Naive thymus-derived CD8-positive, alpha-beta T cell (primary cell): ENCODE data around the gene TEX26. TPM values are rescaled to one million over a fixed set of nuclear protein-coding genes. Genes with fewer than 3 reads are reported as not detected.
A peak's percentile ranks its signal among the peaks of the same experiment; 100 is the strongest.

Source experiments
- ATAC-seq, 2 donors: fragments of 150-1000 bp; cut with Tn5 transposase in 1 of 2; sonication (Bioruptor Pico), chemical (Tn5 transposase) in 1 of 2; 1 replicate in 1 of 2; 2 replicates in 1 of 2; pipeline ENCODE4 v1.10.0; 2021; ENCODE audit warnings: mild to moderate bottlenecking in 2 of 2, moderate library complexity in 2 of 2
- POLR2A ChIA-PET: fragments of 350-600 bp; sonication (Branson Sonifier 250); formaldehyde crosslinking; loops from one replicate; lab custom pipeline; 2021; ENCODE audit warnings: antibody characterized with exemption; lab: Charles Lee
- DNase-seq, 10 donors: peaks; one replicate each; pipeline versions ENCODE4 v3.0.0 to v3.0.0-alpha.2; 2020 to 2022
- H3K27ac Mint-ChIP-seq, 10 donors: one replicate each; pipeline ENCODE4 v1.8.0; 2020 to 2022; ENCODE audit warnings: mild to moderate bottlenecking in 10 of 10, mixed read lengths in 10 of 10, moderate library complexity in 4 of 10, inconsistent platforms in 1 of 10
- H3K27me3 Mint-ChIP-seq, 5 donors: one replicate each; pipeline ENCODE4 v1.8.0; 2021 to 2022; ENCODE audit warnings: mixed read lengths in 5 of 5
- H3K36me3 Mint-ChIP-seq, 3 donors: one replicate each; pipeline ENCODE4 v1.8.0; 2020 to 2022; ENCODE audit warnings: mixed read lengths in 3 of 3, mild to moderate bottlenecking in 2 of 3, inconsistent platforms in 1 of 3
- H3K4me1 Mint-ChIP-seq, 4 donors: one replicate each; pipeline ENCODE4 v1.8.0; 2021 to 2022; ENCODE audit warnings: mixed read lengths in 4 of 4
- H3K4me3 Mint-ChIP-seq, 10 donors: one replicate each; pipeline ENCODE4 v1.8.0; 2020 to 2022; ENCODE audit warnings: mild to moderate bottlenecking in 10 of 10, mixed read lengths in 10 of 10, moderate library complexity in 6 of 10, inconsistent platforms in 1 of 10
- H3K9me3 Mint-ChIP-seq, 9 donors: one replicate each; pipeline ENCODE4 v1.8.0; 2020 to 2022; ENCODE audit warnings: mixed read lengths in 9 of 9, mild to moderate bottlenecking in 3 of 9, inconsistent platforms in 1 of 9, moderate library complexity in 1 of 9
- polyA plus RNA-seq, 3 donors: library from polyadenylated mRNA; unstranded; fragments of 300-500 nt; fragmentation: Illumina TruSeq; gene quantifications; one replicate each; pipeline ENCODE4 v1.2.3, GENCODE V29; 2021
- total RNA-seq, 8 experiments: library from RNA in 2 of 8; stranded (reverse) in 2 of 8; gene quantifications; one replicate each; pipeline ENCODE4 v1.2.3 and lab custom pipeline; 2021 to 2026

TEX26 gene
- total and polyA plus RNA-seq, 5 experiments from 2014 or later, result not detected

GRCh38 chr13:30965380-30965779 lies 32.9 kb downstream of the TEX26 start:
- H3K36me3 Mint-ChIP-seq, result peaks cover 0 to 8% (median 1%) of the 10 kb centered on the region in 3 donors
- no peaks in the 10 kb centered on the region for H3K4me1 Mint-ChIP-seq
- ATAC-seq, result no peak
- POLR2A ChIA-PET, result no interaction called here
- no peak overlapping the region for H3K27ac Mint-ChIP-seq
- no peak overlapping the region for H3K4me3 Mint-ChIP-seq
- peaks cover 29 to 66% (median 37%) of the 10 kb centered on the region in 5 donors for H3K27me3 Mint-ChIP-seq
- H3K9me3 Mint-ChIP-seq, result peaks cover 0 to 13% (median 8%) of the 10 kb centered on the region in 9 donors
- no peak for DNase-seq

DNA sequence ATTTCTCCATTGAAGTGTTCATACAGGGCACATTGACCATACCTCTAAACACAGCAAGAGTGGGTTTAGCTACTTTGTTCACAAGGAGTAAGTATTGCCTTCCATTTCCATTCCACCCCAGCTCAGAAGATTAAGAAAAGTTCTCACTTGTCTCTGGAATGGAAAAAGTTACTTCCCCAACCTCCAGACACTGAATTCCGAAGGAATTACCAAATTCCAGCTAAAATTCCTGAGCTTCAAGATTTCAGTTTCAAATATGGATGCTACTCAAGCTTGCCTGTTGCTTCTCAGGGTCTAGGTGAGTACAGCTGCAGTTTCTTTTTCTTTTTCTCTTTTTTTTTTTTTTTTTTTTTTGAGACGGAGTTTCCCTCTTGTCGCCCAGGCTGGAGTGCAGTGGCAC lies 33.6 kb downstream of the TEX26 start:
- H3K27ac Mint-ChIP-seq, result no peak overlapping the region
- peaks cover 0 to 4% (median 1%) of the 10 kb centered on the region in 3 donors for H3K36me3 Mint-ChIP-seq
- DNase-seq (no peak), ATAC-seq (no peak)
- H3K4me3 Mint-ChIP-seq, result no peak overlapping the region
- peaks cover 29 to 71% (median 37%) of the 10 kb centered on the region in 5 donors for H3K27me3 Mint-ChIP-seq
- H3K4me1 Mint-ChIP-seq, result no peaks in the 10 kb centered on the region
- POLR2A ChIA-PET, result no interaction called here
- peaks cover 0 to 10% (median 5%) of the 10 kb centered on the region in 9 donors for H3K9me3 Mint-ChIP-seq

DNA sequence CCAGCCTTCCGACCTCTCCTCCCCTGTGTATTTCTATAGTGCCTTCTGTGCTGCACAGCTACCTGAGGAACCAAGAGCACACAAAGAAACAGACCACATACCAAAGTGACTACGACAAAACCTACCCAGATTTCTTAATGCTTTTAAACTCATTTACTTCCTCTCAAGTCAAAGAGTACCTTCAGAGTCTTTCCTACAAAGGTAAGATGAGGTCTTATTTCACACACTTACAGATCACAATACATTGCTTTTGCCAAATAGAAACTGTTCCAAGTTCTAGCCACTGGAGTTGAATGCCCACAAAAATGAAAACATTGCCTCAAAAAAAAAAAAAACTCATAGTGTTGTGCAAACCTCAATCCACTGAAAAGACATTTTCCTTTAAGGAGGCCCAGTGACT lies 36.4 kb downstream of the TEX26 start:
- Mint-ChIP-seq H3K4me3 (no peak overlapping the region), H3K27me3 (peaks cover 23 to 58% (median 25%) of the 10 kb centered on the region in 5 donors), H3K36me3 (no peaks in the 10 kb centered on the region), H3K9me3 (peaks cover 0 to 2% (median 0%) of the 10 kb centered on the region in 9 donors), H3K27ac (no peak overlapping the region), H3K4me1 (no peaks in the 10 kb centered on the region)
- ATAC-seq (no peak), DNase-seq (no peak)
- POLR2A ChIA-PET, result no interaction called here

- no peaks in the 10 kb centered on the region for H3K9me3 Mint-ChIP-seq
- ATAC-seq, result no peak
- no peaks in the 10 kb centered on the region for H3K4me1 Mint-ChIP-seq
- H3K27ac Mint-ChIP-seq, result no peak overlapping the region
- POLR2A ChIA-PET, result no interaction called here
- DNase-seq, result no peak
- H3K36me3 Mint-ChIP-seq, result no peaks in the 10 kb centered on the region
- no peak overlapping the region for H3K4me3 Mint-ChIP-seq
- peaks cover 15 to 61% (median 29%) of the 10 kb centered on the region in 5 donors for H3K27me3 Mint-ChIP-seq
Observed at GRCh38 chr13:30971575-30971974, 39.1 kb downstream of the TEX26 start.

GRCh38 chr13:30972888-30973377 lies 40.5 kb downstream of the TEX26 start:
- no peak for DNase-seq
- no peak for ATAC-seq
- no peak overlapping the region for H3K27ac Mint-ChIP-seq
- peaks cover 10 to 52% (median 24%) of the 10 kb centered on the region in 5 donors for H3K27me3 Mint-ChIP-seq
- H3K9me3 Mint-ChIP-seq, result no peaks in the 10 kb centered on the region
- no peaks in the 10 kb centered on the region for H3K36me3 Mint-ChIP-seq
- H3K4me1 Mint-ChIP-seq, result no peaks in the 10 kb centered on the region
- POLR2A ChIA-PET, result no interaction called here
- no peak overlapping the region for H3K4me3 Mint-ChIP-seq

GRCh38 chr13:30974350-30974749 lies 41.9 kb downstream of the TEX26 start:
- DNase-seq (no peak), ATAC-seq (no peak)
- no peaks in the 10 kb centered on the region for H3K36me3 Mint-ChIP-seq
- H3K27ac Mint-ChIP-seq, result no peak overlapping the region
- H3K4me3 Mint-ChIP-seq, result no peak overlapping the region
- POLR2A ChIA-PET, result no interaction called here
- H3K27me3 Mint-ChIP-seq, result peaks cover 9 to 44% (median 21%) of the 10 kb centered on the region in 5 donors
- H3K9me3 Mint-ChIP-seq, result no peaks in the 10 kb centered on the region
- no peaks in the 10 kb centered on the region for H3K4me1 Mint-ChIP-seq

DNA sequence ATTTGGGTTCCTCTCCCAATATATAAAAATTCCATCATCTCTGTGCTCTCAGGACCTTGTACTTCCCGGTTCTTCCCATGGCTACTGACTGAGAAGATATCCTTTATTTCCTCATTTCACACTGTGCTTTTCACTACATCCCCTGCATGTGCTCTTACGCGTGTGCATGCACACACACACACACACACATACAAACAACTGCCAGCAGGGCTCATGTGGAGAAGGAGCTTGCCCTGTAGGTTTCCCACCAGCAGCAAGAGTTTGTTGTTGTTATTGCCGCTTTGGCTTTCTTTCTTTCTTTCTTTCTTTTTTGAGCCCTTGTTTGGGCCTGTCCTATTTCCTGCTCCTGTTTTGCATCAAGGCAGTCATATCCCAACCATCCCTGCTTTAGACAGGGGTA lies 43.6 kb downstream of the TEX26 start:
- H3K4me1 Mint-ChIP-seq, result no peaks in the 10 kb centered on the region
- POLR2A ChIA-PET, result no interaction called here

DNA sequence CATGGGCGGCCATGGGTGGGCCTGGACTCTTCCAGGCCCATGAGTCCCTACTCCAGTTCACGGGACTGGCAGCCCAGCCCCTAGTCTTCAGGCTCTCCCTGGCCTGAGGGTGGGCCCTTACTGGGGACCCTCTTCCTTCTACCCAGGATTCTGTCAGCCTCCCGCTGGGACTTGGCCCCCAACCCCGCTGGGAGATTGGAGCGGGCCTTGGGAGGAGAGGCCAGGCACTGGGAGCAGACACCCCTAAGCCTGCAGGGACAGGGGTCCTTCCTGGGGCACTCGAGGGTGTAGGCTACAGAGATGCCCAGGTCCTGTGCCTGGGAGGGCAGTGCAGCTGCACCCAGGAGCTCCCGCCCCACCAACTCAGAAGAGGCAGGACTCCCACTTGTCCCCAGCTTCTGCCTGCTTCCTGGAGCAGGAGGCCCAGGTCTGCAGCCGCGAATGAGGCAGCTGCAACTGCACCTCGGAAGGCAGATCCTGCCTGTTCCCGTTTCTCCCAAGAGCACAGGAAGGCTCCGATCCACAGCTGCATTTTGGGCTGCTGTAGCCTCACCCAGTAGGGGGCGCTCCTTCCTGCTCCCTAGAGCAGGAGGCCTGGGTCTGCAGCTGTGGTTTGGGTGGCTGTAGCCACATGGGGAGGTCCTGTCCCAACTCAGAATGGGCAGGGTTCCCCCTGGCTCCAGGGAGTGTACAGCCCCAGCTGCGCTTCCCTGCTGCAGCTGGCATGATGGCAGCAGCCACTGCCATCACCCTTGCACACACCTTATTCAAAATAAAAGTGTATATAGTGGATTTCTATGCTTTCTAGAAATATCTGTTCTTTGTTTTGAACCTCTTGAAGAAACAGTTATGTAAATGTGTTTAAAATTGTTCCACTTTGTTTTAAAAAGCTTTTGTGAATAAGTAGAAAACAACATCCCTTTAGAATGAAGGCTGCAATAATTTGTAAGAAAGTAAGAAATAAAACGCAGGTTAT lies 46.8 kb downstream of the TEX26 start:
- Mint-ChIP-seq H3K36me3 (no peaks in the 10 kb centered on the region), H3K4me1 (no peaks in the 10 kb centered on the region), H3K9me3 (no peaks in the 10 kb centered on the region), H3K4me3 (no peak overlapping the region), H3K27me3 (peaks cover 9 to 22% (median 12%) of the 10 kb centered on the region in 5 donors), H3K27ac (no peak overlapping the region)
- POLR2A ChIA-PET, result no interaction called here
- DNase-seq (peak in 3 of 10 donors; percentile 5 to 60 (median 21)), ATAC-seq (no peak)

More for the DNA sequence above, 43.6 kb downstream of the TEX26 start:
- Mint-ChIP-seq H3K27me3 (peaks cover 6 to 29% (median 18%) of the 10 kb centered on the region in 5 donors), H3K36me3 (no peaks in the 10 kb centered on the region), H3K4me3 (no peak overlapping the region), H3K9me3 (no peaks in the 10 kb centered on the region), H3K27ac (peak overlapping the region in 1 of 10 donors; percentile 61)
- ATAC-seq (no peak), DNase-seq (no peak)

- H3K27ac Mint-ChIP-seq, result no peak overlapping the region
- H3K27me3 Mint-ChIP-seq, result peaks cover 2 to 13% (median 8%) of the 10 kb centered on the region in 5 donors
- H3K4me3 Mint-ChIP-seq, result no peak overlapping the region
- no peaks in the 10 kb centered on the region for H3K36me3 Mint-ChIP-seq
- H3K4me1 Mint-ChIP-seq, result no peaks in the 10 kb centered on the region
- DNase-seq (no peak), ATAC-seq (no peak)
- H3K9me3 Mint-ChIP-seq, result no peaks in the 10 kb centered on the region
- POLR2A ChIA-PET, result no interaction called here
Observed at GRCh38 chr13:30982506-30982905, 50.0 kb downstream of the TEX26 start.

DNA sequence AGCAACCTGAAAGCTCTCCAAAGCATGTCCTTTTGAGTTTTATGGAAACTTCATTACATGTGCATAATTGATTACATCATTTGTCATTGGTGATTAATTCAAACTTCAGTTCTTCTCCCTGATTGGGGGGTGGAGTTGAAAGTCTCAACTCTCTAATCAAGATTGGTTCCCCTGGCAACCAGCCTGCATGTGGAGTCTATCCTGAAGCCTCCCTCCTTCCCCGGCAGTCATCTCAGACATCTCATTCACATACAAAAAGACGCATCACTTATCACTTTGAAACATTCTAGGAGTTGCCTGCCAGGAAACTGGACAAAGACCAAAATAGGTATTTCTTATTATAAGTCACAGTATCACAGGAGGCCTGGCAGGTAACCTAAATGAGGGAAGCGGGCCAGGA lies 50.5 kb downstream of the TEX26 start:
- no peaks in the 10 kb centered on the region for H3K4me1 Mint-ChIP-seq
- POLR2A ChIA-PET, result no interaction called here
- no peak for ATAC-seq

GRCh38 chr13:30983431-30983830 lies 51.0 kb downstream of the TEX26 start:
- Mint-ChIP-seq H3K27me3 (peaks cover 1 to 16% (median 8%) of the 10 kb centered on the region in 5 donors), H3K36me3 (no peaks in the 10 kb centered on the region), H3K9me3 (no peaks in the 10 kb centered on the region), H3K27ac (no peak overlapping the region), H3K4me1 (no peaks in the 10 kb centered on the region), H3K4me3 (no peak overlapping the region)
- POLR2A ChIA-PET, result no interaction called here
- DNase-seq, result no peak
- no peak for ATAC-seq

More for the DNA sequence above, 50.5 kb downstream of the TEX26 start:
- DNase-seq, result no peak
- Mint-ChIP-seq H3K9me3 (no peaks in the 10 kb centered on the region), H3K27ac (no peak overlapping the region), H3K4me3 (no peak overlapping the region), H3K27me3 (peaks cover 2 to 15% (median 9%) of the 10 kb centered on the region in 5 donors), H3K36me3 (no peaks in the 10 kb centered on the region)

GRCh38 chr13:30984620-30985019 lies 52.2 kb downstream of the TEX26 start:
- no peak for ATAC-seq
- Mint-ChIP-seq H3K36me3 (peaks cover 0 to under 1% (median 0%) of the 10 kb centered on the region in 3 donors), H3K27me3 (peaks cover under 1 to 16% (median 9%) of the 10 kb centered on the region in 5 donors), H3K4me1 (no peaks in the 10 kb centered on the region), H3K27ac (no peak overlapping the region), H3K4me3 (no peak overlapping the region), H3K9me3 (peaks cover 0 to under 1% (median 0%) of the 10 kb centered on the region in 9 donors)
- DNase-seq, result no peak
- POLR2A ChIA-PET, result no interaction called here

- peaks cover 0 to 3% (median 0%) of the 10 kb centered on the region in 9 donors for H3K9me3 Mint-ChIP-seq
- DNase-seq (no peak), ATAC-seq (no peak)
- peaks cover 0 to 2% (median 0%) of the 10 kb centered on the region in 3 donors for H3K36me3 Mint-ChIP-seq
- H3K27me3 Mint-ChIP-seq, result peaks cover 4 to 19% (median 12%) of the 10 kb centered on the region in 5 donors
- H3K27ac Mint-ChIP-seq, result no peak overlapping the region
- POLR2A ChIA-PET, result no interaction called here
- no peak overlapping the region for H3K4me3 Mint-ChIP-seq
- no peaks in the 10 kb centered on the region for H3K4me1 Mint-ChIP-seq
Observed at GRCh38 chr13:30985637-30986205, 53.3 kb downstream of the TEX26 start.
